ENCODE results near the gene OR4M2. TPM values are rescaled to one million over a fixed set of nuclear protein-coding genes. Genes with fewer than 3 reads are reported as not detected.
"Not testable (repeated sequence)": the region's sequence is repeated elsewhere in the genome, so short reads cannot be mapped to it uniquely, and the experiment has no call there.

Gene OR4M2, protein sequence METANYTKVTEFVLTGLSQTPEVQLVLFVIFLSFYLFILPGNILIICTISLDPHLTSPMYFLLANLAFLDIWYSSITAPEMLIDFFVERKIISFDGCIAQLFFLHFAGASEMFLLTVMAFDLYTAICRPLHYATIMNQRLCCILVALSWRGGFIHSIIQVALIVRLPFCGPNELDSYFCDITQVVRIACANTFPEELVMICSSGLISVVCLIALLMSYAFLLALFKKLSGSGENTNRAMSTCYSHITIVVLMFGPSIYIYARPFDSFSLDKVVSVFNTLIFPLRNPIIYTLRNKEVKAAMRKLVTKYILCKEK
- not detected for total RNA-seq

GRCh38 chr15:22080227-22080626, at the start of gene OR4M2:
Gene OR4M2 (plus strand): TSS chr15:22080527. CDS start chr15:22080625, 98 bp downstream.
- CTCF ChIA-PET; H3K36me3 Mint-ChIP-seq (ENCODE audit: low read depth); H3K27ac Mint-ChIP-seq; ATAC-seq; H3K4me1 Mint-ChIP-seq; POLR2A ChIA-PET; H3K9me3 Mint-ChIP-seq (ENCODE audit: low read depth); H3K4me3 Mint-ChIP-seq; DNase-seq; intact Hi-C loops (cut with DNase I, micrococcal nuclease); H3K27me3 Mint-ChIP-seq: not testable (repeated sequence)

GRCh38 chr15:22069267-22069666, 11.1 kb upstream of the OR4M2 start:
- ATAC-seq, POLR2A ChIA-PET, CTCF ChIA-PET: not testable (repeated sequence)

GRCh38 chr15:22081386-22081785, 1.1 kb downstream of the OR4M2 start:
- POLR2A ChIA-PET; intact Hi-C loops (cut with DNase I, micrococcal nuclease): not testable (repeated sequence)

More at GRCh38 chr15:22069267-22069666, 11.1 kb upstream of the OR4M2 start:
- H3K27me3 Mint-ChIP-seq; H3K4me3 Mint-ChIP-seq; H3K9me3 Mint-ChIP-seq (ENCODE audit: low read depth); H3K27ac Mint-ChIP-seq; DNase-seq; intact Hi-C loops (cut with DNase I, micrococcal nuclease); H3K4me1 Mint-ChIP-seq; H3K36me3 Mint-ChIP-seq (ENCODE audit: low read depth): not testable (repeated sequence)

GRCh38 chr15:22098616-22099253, 18.4 kb downstream of the OR4M2 start:
- H3K27me3 Mint-ChIP-seq; H3K4me3 Mint-ChIP-seq; H3K4me1 Mint-ChIP-seq; POLR2A ChIA-PET; CTCF ChIA-PET; intact Hi-C loops (cut with DNase I, micrococcal nuclease); H3K9me3 Mint-ChIP-seq (ENCODE audit: low read depth); H3K27ac Mint-ChIP-seq; DNase-seq; H3K36me3 Mint-ChIP-seq (ENCODE audit: low read depth): not testable (repeated sequence)
- peak; percentile 75 for ATAC-seq

More at GRCh38 chr15:22081386-22081785, 1.1 kb downstream of the OR4M2 start:
- CTCF ChIA-PET; DNase-seq; H3K27ac Mint-ChIP-seq; H3K9me3 Mint-ChIP-seq (ENCODE audit: low read depth); H3K4me3 Mint-ChIP-seq; H3K4me1 Mint-ChIP-seq; ATAC-seq; H3K36me3 Mint-ChIP-seq (ENCODE audit: low read depth); H3K27me3 Mint-ChIP-seq: not testable (repeated sequence)

GRCh38 chr15:22099289-22099891, 19.1 kb downstream of the OR4M2 start:
- H3K4me3 Mint-ChIP-seq; POLR2A ChIA-PET; intact Hi-C loops (cut with DNase I, micrococcal nuclease); H3K27me3 Mint-ChIP-seq; H3K4me1 Mint-ChIP-seq; H3K9me3 Mint-ChIP-seq (ENCODE audit: low read depth); H3K27ac Mint-ChIP-seq; H3K36me3 Mint-ChIP-seq (ENCODE audit: low read depth); CTCF ChIA-PET: not testable (repeated sequence)
- DNase-seq (peak; percentile 5), ATAC-seq (peak; percentile 90)

GRCh38 chr15:22122033-22122432, 41.7 kb downstream of the OR4M2 start:
- DNase-seq; intact Hi-C loops (cut with DNase I, micrococcal nuclease); H3K27ac Mint-ChIP-seq; CTCF ChIA-PET; H3K4me3 Mint-ChIP-seq; H3K4me1 Mint-ChIP-seq; H3K36me3 Mint-ChIP-seq (ENCODE audit: low read depth); ATAC-seq; H3K27me3 Mint-ChIP-seq; H3K9me3 Mint-ChIP-seq (ENCODE audit: low read depth); POLR2A ChIA-PET: not testable (repeated sequence)

Other genes with a start within 250 kb of the OR4M2 start
- gene POTEB, start 202.8 kb upstream of the OR4M2 start, total RNA-seq, result not detected